K562 (cell line): ENCODE results near the gene ELF2. TPM values are rescaled to one million over a fixed set of nuclear protein-coding genes. Genes with fewer than 3 reads are reported as not detected.

Experiments
- ASH1L ChIP-seq: fragments of 450-650 bp; IDR thresholded peaks from 2 replicates; pipeline ENCODE4 v1.6.1; 2018; ENCODE audit warnings: borderline replicate concordance, mild to moderate bottlenecking, low read depth; ENCODE audit not compliant: partially characterized antibody
- CBX2 ChIP-seq: fragments of 200-600 bp; sonication (generic); IDR thresholded peaks from one replicate; pipeline ENCODE4 v1.6.1; 2012; ENCODE audit warnings: mild to moderate bottlenecking, low read length, inconsistent platforms; ENCODE audit not compliant: insufficient read depth, poor library complexity, severe bottlenecking
- PPARD ChIP-seq: fragments of 250-450 bp; sonication (Bioruptor Pico); IDR thresholded peaks from 2 replicates; pipeline ENCODE4 v1.8.0; 2022; ENCODE audit warnings: inconsistent platforms, mild to moderate bottlenecking, moderate library complexity
- SREBF1 ChIP-seq: fragments of 150-350 bp; IDR thresholded peaks from 2 replicates; pipeline ENCODE4 v1.6.1; 2014; ENCODE audit warnings: antibody characterized with exemption, low read depth, low read length, borderline replicate concordance
- YY1 ChIP-seq, 3 experiments: IDR thresholded peaks; 2 replicates each; pipeline ENCODE4 v1.6.1; 2011; ENCODE audit warnings: low read length in 2 of 3, mild to moderate bottlenecking in 2 of 3, moderate library complexity in 2 of 3, borderline replicate concordance in 1 of 3, control low read depth in 1 of 3, low read depth in 1 of 3; ENCODE audit not compliant: insufficient read depth in 3 of 3, insufficient replicate concordance in 2 of 3, control insufficient read depth in 1 of 3, insufficient read length in 1 of 3; ENCODE audit errors: extremely low read depth in 1 of 3
- polyA plus RNA-seq, 8 experiments: library from polyadenylated mRNA; depleted of rRNA in 4 of 8; stranded (reverse) in 5 of 8; unstranded in 3 of 8; fragments of >200 nt; fragmentation: Nextera tagmentation in 2 of 8; fragmentation: Illumina TruSeq in 1 of 8; extraction: Ambion mirVana in 2 of 8; extraction: Trizol in 1 of 8; gene quantifications; 2 replicates each; pipeline versions ENCODE4 v1.2.1 to v1.2.3, GENCODE V29; 2011 to 2014; ENCODE audit warnings: inconsistent platforms in 1 of 8, missing spikeins in 1 of 8
- total RNA-seq, 7 experiments: library from RNA; depleted of rRNA in 6 of 7; stranded (reverse); fragments of >200 nt in 6 of 7; fragmentation: Illumina TruSeq in 2 of 7; extraction: Trizol in 2 of 7; gene quantifications; 2 replicates each; pipeline versions ENCODE4 v1.2.1 to v1.2.3, GENCODE V29; 2011 to 2021; ENCODE audit warnings: low replicate concordance in 1 of 7
- TF ChIP-seq, protein P1 (sequence below): fragments of 200-600 bp; sonication (generic); IDR thresholded peaks from one replicate; pipeline ENCODE4 v1.6.1; 2012; ENCODE audit warnings: mild to moderate bottlenecking, low read depth, low read length, inconsistent platforms
- TF ChIP-seq, protein P2 (sequence below): sonication (generic); formaldehyde crosslinking; IDR thresholded peaks from 2 replicates; pipeline ENCODE4 v1.8.1; 2023; ENCODE audit warnings: mild to moderate bottlenecking, missing genetic modification reagents
- TF ChIP-seq, protein P3 (sequence below): fragments of 250-450 bp; sonication (Bioruptor Pico); IDR thresholded peaks from 2 replicates; pipeline ENCODE4 v1.4.0; 2020; ENCODE audit warnings: mild to moderate bottlenecking, moderate library complexity

Gene ELF2
- total and polyA plus RNA-seq, 9 of the 15 experiments (the other 6 are each of a cell fraction or from before 2014, with no cell fraction given): 9.4 to 58.7 (median 41.6) TPM

DNA sequence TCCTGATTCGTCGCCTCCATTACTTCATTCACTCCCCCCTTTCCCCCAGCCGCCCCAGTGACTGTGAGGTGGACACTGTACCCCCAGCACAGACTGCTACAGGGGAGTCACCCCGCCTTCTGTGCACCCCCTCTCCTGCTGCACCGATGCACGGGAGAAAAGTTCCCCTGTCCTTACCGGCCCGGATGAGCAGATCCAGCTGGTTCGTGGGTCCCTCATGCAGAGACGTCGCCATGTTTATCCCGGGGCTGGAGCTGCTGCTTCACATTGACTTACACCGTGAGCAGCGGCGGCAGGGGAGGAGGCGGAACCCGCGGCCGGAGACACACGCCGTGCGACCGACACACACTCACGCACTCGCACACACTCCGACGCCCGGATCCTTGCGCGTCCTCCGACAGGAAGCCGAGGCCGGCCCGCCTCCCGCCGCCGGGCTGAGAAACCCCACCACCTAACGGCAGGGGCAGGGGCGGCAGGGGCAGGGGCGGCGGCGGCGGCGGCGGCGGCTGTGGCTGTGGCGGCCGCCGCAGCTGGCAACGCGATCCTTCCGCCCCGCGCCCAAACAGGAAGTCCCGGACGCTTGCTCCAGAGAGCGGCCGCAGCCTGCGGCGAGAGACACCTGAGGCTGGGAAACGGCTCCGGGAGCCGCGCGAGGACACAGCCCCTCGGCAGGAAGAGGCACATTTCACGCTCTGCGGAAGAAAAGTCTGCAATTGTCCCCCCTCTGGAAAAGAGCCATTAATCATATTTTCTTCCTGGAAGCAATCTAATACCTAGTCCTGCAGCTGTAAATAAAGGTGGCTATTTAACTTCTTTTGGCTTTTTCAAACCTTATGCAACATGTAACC, 92.8 kb downstream of the ELF2 start (continued):
- TF ChIP-seq, protein P1, sequence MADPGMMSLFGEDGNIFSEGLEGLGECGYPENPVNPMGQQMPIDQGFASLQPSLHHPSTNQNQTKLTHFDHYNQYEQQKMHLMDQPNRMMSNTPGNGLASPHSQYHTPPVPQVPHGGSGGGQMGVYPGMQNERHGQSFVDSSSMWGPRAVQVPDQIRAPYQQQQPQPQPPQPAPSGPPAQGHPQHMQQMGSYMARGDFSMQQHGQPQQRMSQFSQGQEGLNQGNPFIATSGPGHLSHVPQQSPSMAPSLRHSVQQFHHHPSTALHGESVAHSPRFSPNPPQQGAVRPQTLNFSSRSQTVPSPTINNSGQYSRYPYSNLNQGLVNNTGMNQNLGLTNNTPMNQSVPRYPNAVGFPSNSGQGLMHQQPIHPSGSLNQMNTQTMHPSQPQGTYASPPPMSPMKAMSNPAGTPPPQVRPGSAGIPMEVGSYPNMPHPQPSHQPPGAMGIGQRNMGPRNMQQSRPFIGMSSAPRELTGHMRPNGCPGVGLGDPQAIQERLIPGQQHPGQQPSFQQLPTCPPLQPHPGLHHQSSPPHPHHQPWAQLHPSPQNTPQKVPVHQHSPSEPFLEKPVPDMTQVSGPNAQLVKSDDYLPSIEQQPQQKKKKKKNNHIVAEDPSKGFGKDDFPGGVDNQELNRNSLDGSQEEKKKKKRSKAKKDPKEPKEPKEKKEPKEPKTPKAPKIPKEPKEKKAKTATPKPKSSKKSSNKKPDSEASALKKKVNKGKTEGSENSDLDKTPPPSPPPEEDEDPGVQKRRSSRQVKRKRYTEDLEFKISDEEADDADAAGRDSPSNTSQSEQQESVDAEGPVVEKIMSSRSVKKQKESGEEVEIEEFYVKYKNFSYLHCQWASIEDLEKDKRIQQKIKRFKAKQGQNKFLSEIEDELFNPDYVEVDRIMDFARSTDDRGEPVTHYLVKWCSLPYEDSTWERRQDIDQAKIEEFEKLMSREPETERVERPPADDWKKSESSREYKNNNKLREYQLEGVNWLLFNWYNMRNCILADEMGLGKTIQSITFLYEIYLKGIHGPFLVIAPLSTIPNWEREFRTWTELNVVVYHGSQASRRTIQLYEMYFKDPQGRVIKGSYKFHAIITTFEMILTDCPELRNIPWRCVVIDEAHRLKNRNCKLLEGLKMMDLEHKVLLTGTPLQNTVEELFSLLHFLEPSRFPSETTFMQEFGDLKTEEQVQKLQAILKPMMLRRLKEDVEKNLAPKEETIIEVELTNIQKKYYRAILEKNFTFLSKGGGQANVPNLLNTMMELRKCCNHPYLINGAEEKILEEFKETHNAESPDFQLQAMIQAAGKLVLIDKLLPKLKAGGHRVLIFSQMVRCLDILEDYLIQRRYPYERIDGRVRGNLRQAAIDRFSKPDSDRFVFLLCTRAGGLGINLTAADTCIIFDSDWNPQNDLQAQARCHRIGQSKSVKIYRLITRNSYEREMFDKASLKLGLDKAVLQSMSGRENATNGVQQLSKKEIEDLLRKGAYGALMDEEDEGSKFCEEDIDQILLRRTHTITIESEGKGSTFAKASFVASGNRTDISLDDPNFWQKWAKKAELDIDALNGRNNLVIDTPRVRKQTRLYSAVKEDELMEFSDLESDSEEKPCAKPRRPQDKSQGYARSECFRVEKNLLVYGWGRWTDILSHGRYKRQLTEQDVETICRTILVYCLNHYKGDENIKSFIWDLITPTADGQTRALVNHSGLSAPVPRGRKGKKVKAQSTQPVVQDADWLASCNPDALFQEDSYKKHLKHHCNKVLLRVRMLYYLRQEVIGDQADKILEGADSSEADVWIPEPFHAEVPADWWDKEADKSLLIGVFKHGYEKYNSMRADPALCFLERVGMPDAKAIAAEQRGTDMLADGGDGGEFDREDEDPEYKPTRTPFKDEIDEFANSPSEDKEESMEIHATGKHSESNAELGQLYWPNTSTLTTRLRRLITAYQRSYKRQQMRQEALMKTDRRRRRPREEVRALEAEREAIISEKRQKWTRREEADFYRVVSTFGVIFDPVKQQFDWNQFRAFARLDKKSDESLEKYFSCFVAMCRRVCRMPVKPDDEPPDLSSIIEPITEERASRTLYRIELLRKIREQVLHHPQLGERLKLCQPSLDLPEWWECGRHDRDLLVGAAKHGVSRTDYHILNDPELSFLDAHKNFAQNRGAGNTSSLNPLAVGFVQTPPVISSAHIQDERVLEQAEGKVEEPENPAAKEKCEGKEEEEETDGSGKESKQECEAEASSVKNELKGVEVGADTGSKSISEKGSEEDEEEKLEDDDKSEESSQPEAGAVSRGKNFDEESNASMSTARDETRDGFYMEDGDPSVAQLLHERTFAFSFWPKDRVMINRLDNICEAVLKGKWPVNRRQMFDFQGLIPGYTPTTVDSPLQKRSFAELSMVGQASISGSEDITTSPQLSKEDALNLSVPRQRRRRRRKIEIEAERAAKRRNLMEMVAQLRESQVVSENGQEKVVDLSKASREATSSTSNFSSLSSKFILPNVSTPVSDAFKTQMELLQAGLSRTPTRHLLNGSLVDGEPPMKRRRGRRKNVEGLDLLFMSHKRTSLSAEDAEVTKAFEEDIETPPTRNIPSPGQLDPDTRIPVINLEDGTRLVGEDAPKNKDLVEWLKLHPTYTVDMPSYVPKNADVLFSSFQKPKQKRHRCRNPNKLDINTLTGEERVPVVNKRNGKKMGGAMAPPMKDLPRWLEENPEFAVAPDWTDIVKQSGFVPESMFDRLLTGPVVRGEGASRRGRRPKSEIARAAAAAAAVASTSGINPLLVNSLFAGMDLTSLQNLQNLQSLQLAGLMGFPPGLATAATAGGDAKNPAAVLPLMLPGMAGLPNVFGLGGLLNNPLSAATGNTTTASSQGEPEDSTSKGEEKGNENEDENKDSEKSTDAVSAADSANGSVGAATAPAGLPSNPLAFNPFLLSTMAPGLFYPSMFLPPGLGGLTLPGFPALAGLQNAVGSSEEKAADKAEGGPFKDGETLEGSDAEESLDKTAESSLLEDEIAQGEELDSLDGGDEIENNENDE: no peak
- TF ChIP-seq ASH1L (peak; percentile 49), CBX2 (no peak), PPARD (no peak), SREBF1 (no peak), YY1 (IDR thresholded peaks at IDR 0.05; ENCODE audit: borderline replicate concordance in 1 of 3, control insufficient read depth in 1 of 3, extremely low read depth in 1 of 3, insufficient read depth in 3 of 3, insufficient read length in 1 of 3, insufficient replicate concordance in 2 of 3, low read depth in 1 of 3, low read length in 2 of 3) (peak; percentile 50 to 90 (median 77))
- TF ChIP-seq, protein P2, sequence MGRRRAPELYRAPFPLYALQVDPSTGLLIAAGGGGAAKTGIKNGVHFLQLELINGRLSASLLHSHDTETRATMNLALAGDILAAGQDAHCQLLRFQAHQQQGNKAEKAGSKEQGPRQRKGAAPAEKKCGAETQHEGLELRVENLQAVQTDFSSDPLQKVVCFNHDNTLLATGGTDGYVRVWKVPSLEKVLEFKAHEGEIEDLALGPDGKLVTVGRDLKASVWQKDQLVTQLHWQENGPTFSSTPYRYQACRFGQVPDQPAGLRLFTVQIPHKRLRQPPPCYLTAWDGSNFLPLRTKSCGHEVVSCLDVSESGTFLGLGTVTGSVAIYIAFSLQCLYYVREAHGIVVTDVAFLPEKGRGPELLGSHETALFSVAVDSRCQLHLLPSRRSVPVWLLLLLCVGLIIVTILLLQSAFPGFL (CRISPR knock-in tag): no peak
- TF ChIP-seq, protein P3, sequence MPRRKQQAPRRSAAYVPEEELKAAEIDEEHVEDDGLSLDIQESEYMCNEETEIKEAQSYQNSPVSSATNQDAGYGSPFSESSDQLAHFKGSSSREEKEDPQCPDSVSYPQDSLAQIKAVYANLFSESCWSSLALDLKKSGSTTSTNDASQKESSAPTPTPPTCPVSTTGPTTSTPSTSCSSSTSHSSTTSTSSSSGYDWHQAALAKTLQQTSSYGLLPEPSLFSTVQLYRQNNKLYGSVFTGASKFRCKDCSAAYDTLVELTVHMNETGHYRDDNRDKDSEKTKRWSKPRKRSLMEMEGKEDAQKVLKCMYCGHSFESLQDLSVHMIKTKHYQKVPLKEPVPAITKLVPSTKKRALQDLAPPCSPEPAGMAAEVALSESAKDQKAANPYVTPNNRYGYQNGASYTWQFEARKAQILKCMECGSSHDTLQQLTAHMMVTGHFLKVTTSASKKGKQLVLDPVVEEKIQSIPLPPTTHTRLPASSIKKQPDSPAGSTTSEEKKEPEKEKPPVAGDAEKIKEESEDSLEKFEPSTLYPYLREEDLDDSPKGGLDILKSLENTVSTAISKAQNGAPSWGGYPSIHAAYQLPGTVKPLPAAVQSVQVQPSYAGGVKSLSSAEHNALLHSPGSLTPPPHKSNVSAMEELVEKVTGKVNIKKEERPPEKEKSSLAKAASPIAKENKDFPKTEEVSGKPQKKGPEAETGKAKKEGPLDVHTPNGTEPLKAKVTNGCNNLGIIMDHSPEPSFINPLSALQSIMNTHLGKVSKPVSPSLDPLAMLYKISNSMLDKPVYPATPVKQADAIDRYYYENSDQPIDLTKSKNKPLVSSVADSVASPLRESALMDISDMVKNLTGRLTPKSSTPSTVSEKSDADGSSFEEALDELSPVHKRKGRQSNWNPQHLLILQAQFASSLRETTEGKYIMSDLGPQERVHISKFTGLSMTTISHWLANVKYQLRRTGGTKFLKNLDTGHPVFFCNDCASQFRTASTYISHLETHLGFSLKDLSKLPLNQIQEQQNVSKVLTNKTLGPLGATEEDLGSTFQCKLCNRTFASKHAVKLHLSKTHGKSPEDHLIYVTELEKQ (CRISPR knock-in tag): no peak
